Left renal pelvis (tissue), 4 donors: ENCODE results near the gene PXYLP1. TPM values are rescaled to one million over a fixed set of nuclear protein-coding genes. Genes with fewer than 3 reads are reported as not detected.

Experiments
- DNase-seq, 4 donors: peaks; one replicate each; pipeline ENCODE4 v3.0.0-alpha.2; 2013; ENCODE audit warnings: low read depth in 4 of 4, low spot score in 3 of 4
- polyA plus RNA-seq, 4 donors: library from polyadenylated mRNA; unstranded; fragments of 120-200 nt; gene quantifications; one replicate each; pipeline ENCODE4 v1.2.1, GENCODE V29; 2013; ENCODE audit not compliant: insufficient read length in 4 of 4

Gene PXYLP1
- polyA plus RNA-seq, 4 donors = 37.7 to 49.1 (median 40.5) TPM

- DNase-seq = no peak
These were observed 106.4 kb downstream of the PXYLP1 start for GRCh38 chr3:141337991-141338390.

GRCh38 chr3:141338881-141339280 is 107.3 kb downstream of the PXYLP1 start:
- DNase-seq = no peak

GRCh38 chr3:141341536-141341935 is 109.9 kb downstream of the PXYLP1 start:
- DNase-seq = no peak

- DNase-seq = no peak
These were observed 110.8 kb downstream of the PXYLP1 start for GRCh38 chr3:141342386-141342785.

- no peak for DNase-seq
These were observed 111.5 kb downstream of the PXYLP1 start for GRCh38 chr3:141343077-141343476.

GRCh38 chr3:141343865-141344271 is 112.2 kb downstream of the PXYLP1 start:
- no peak for DNase-seq

Other genes with a start within 250 kb of the PXYLP1 start
- 10 to 100 TPM in 3 of 4 donors, 1 to 10 TPM in 1; 9.7 to 17.3 (median 15.9) TPM for gene SPSB4, start 180.5 kb upstream of the PXYLP1 start, polyA plus RNA-seq
- gene ZBTB38, start 136.7 kb downstream of the PXYLP1 start, polyA plus RNA-seq = 10 to 100 TPM; 48.2 to 63.0 (median 55.3) TPM